ENCODE data around the gene FGD4. TPM values are rescaled to one million over a fixed set of nuclear protein-coding genes. Genes with fewer than 3 reads are reported as not detected.

The FGD4 gene
- total RNA-seq, 1 experiment from 2014 or later, result 54.3 TPM

DNA sequence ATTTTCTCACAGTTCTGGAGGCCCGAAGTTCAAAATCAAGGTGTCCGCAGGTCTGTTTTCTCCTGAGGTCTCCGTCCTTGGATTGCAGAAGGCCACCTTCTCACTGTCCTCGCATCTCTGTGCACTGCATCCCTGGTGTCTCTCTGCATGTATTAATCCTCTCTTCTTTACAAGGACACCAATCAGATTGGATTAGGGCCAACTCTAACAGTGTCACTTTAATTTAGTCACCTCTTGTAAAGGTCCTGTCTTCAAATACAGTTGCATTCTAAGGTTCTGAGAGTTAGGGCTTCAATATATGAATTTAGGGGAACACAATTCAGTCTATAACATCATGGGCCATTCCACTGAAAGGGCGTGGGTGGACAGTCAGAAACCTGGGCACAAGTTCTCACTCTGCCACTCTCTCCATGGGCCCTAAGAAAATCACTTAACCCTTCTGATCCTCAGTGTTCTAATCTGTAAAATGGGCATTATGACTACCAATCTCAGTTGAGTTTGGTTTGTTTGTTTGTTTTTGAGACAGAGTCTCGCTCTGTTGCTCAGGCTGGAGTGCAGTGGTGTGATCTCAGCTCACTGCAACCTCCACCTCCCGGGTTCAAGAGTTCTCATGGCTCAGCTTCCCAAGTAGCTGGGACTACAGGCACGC lies 41.6 kb upstream of the FGD4 start:
- Histone ChIP-seq H2AFZ (ENCODE audit: low read length) (no peak overlapping the region), H3K9me3 (ENCODE audit: control insufficient read depth, low read depth, low read length) (no peaks in the 10 kb centered on the region), H3K79me1 (ENCODE audit: insufficient read depth, low read depth, low read length, poor library complexity, severe bottlenecking) (no peaks in the 10 kb centered on the region), H2BK15ac (ENCODE audit: low read depth, low read length) (no peak overlapping the region), H4K91ac (ENCODE audit: insufficient read length, low read depth, low read length) (no peak overlapping the region), H3K23ac (ENCODE audit: insufficient read length, low read depth, low read length) (no peak overlapping the region), H3K14ac (ENCODE audit: insufficient read depth, low read length) (no peak overlapping the region), H2BK20ac (ENCODE audit: low read depth, low read length, poor library complexity, severe bottlenecking) (no peak overlapping the region), H4K20me1 (ENCODE audit: control insufficient read depth, insufficient read depth, insufficient read length) (no peaks in the 10 kb centered on the region), H4K5ac (ENCODE audit: insufficient read length, low read depth, low read length) (no peak overlapping the region), H2BK5ac (ENCODE audit: insufficient read length, low read length) (no peak overlapping the region), H3K23me2 (ENCODE audit: insufficient read length, low read depth, low read length, poor library complexity, severe bottlenecking) (no peaks in the 10 kb centered on the region), H3K4me2 (ENCODE audit: insufficient read depth, insufficient read length, low read length) (no peak overlapping the region), H3K9ac (ENCODE audit: extremely low read depth, insufficient read length, low read length) (no peak overlapping the region), H3K27me3 (ENCODE audit: insufficient read depth, low read length) (no peaks in the 10 kb centered on the region), H2BK120ac (ENCODE audit: low read depth, low read length, poor library complexity, severe bottlenecking) (no peak overlapping the region), H3K79me2 (ENCODE audit: insufficient read depth, low read length) (no peaks in the 10 kb centered on the region), H4K8ac (replicated peaks; ENCODE audit: insufficient read length, low read depth, low read length) (no peak overlapping the region), H2AK5ac (ENCODE audit: insufficient read length, low read length) (no peak overlapping the region), H3K4ac (ENCODE audit: low read depth, low read length) (no peak overlapping the region), H2BK12ac (ENCODE audit: insufficient read length, low read depth, low read length) (no peak overlapping the region), H3T11ph (ENCODE audit: low read length) (no peak overlapping the region), H3K18ac (ENCODE audit: insufficient read length, low read depth, low read length) (no peak overlapping the region), H3K4me1 (ENCODE audit: insufficient read depth, low read length) (no peaks in the 10 kb centered on the region), H3K56ac (ENCODE audit: insufficient read length, low read depth, low read length) (no peak overlapping the region), H3K27ac (ENCODE audit: insufficient read length, low read depth, low read length) (no peak overlapping the region)
- no peaks in the 10 kb centered on the region for H3K27me3 Mint-ChIP-seq (ENCODE audit: low read depth)
- DNase-seq, result no peak
- no peak overlapping the region for H3K4me3 Mint-ChIP-seq
- no peak overlapping the region for H3K27ac Mint-ChIP-seq
- peaks cover 10 to 12% of the 10 kb centered on the region in 2 experiments for H3K4me1 Mint-ChIP-seq
- no peaks in the 10 kb centered on the region for H3K9me3 Mint-ChIP-seq
- TF ChIP-seq, protein P1, sequence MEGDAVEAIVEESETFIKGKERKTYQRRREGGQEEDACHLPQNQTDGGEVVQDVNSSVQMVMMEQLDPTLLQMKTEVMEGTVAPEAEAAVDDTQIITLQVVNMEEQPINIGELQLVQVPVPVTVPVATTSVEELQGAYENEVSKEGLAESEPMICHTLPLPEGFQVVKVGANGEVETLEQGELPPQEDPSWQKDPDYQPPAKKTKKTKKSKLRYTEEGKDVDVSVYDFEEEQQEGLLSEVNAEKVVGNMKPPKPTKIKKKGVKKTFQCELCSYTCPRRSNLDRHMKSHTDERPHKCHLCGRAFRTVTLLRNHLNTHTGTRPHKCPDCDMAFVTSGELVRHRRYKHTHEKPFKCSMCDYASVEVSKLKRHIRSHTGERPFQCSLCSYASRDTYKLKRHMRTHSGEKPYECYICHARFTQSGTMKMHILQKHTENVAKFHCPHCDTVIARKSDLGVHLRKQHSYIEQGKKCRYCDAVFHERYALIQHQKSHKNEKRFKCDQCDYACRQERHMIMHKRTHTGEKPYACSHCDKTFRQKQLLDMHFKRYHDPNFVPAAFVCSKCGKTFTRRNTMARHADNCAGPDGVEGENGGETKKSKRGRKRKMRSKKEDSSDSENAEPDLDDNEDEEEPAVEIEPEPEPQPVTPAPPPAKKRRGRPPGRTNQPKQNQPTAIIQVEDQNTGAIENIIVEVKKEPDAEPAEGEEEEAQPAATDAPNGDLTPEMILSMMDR (conservative IDR thresholded peaks at IDR 0.05), result no peak
- no CpG with 5 or more reads among the region's 8 CpGs for WGBS (ENCODE audit: extremely low coverage, insufficient read length, low lambda C conversion rate)
- H3K36me3 Mint-ChIP-seq (ENCODE audit: insufficient read depth in 1 of 3, low read depth in 3 of 3), result peaks cover 0 to 35% (median 19%) of the 10 kb centered on the region in 3 experiments; a peak in 4 of 7 replicates
